Epithelial cell of proximal tubule (primary cell): ENCODE measurements around the gene SPATA25. TPM values are rescaled to one million over a fixed set of nuclear protein-coding genes. Genes with fewer than 3 reads are reported as not detected.

Experiments
- DNase-seq: peaks from one replicate; pipeline ENCODE4 v3.0.0-alpha.2; 2011; ENCODE audit warnings: low read depth
- H3K4me3 ChIP-seq: 2 replicates; pipeline ENCODE4 v1.5.1; 2011; ENCODE audit warnings: low read depth, mild to moderate bottlenecking, low read length
- CTCF ChIP-seq: conservative IDR thresholded peaks from 2 replicates; pipeline ENCODE4 v1.5.1; 2012; ENCODE audit warnings: low read depth, mild to moderate bottlenecking, low read length
- total RNA-seq: library from RNA; depleted of rRNA; stranded (reverse); fragments of >200 nt; gene quantifications from 2 replicates; pipeline ENCODE4 v1.2.3, GENCODE V29; 2015

The SPATA25 gene
- total RNA-seq, 1 donor from 2014 or later = not detected

- TF ChIP-seq CTCF = peak; percentile 53
- H3K4me3 ChIP-seq = peak overlapping the region; percentile 87
- no peak for DNase-seq
Observed at GRCh38 chr20:45892049-45892825, 4.8 kb upstream of the SPATA25 start.

- no peak for DNase-seq
- peak within 1 kb of the TSS; percentile 87 for H3K4me3 ChIP-seq
- TF ChIP-seq CTCF = no peak
Observed at GRCh38 chr20:45890985-45891983, 3.9 kb upstream of the SPATA25 start, which contains the start of the genes CTSA and NEURL2. TSS of gene CTSA (plus strand) at chr20:45891335. CDS start at chr20:45891569, 234 bp downstream. TSS of gene NEURL2 (minus strand) at chr20:45891208. CDS start at chr20:45890991, 217 bp downstream.

DNA sequence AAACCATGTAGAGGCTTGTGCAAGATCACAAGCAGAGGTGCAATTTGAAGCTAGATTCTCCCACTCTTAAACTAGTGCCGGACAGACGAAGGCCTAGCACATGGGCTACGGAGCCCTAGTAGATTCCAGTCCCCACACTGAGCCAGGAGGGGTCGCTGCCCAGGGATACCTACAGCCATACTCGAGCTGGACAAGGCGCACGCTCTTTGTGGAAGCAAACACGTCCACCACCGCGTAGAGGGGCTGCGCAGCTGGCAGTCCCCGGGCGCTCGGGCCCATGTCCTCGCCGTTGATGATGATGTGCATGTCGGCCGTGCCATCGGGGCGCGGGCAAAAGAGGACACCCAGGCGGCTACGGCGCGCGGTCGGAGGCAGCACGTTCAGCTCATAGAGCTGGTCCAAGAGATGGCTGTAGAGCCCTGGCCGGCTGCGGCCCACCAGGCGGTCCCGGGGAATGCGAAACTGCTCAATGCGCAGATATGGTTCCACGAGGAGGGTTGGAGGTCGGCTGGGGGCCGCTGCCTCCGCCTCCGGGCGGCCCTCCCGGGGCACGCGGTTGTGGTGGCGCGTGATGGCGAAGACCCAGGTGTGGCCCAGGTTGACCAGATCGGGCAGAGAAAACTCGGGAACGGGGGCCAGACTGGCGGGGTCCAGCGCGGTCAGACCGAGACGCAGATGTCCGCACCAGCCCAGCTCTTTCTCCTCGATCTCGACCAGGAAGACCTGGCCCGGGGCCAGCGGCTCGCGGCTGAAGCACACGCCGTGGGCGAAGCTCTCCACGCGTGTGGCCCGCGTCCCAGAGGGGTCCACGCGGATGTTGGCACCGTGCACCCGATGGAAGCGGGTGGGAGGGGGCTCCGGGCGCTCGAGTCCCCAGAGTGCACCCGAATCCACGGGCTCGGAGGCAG lies 2.9 kb upstream of the SPATA25 start:
- no peak for DNase-seq
- peak; percentile 71 for TF ChIP-seq CTCF
- H3K4me3 ChIP-seq = peak overlapping the region; percentile 87

DNA sequence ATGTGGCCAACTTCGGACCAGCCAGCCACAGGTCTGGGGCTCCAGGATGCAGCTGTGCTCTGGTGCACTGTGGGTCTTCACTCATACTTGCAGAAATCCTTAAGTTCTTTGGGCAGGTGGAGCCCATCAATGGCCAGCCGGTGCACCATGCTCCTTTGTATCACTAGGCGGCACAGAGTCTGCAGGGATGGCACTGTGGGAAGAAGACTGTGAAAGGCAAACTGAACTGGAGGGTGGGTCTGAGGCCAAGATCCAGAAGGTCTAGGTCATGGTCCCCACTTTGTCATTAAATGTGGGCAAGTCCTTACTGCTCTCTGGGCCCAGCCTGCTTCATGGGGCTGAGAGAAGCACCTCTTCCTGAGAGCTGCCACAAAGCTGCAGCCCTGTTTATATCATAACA lies 1.3 kb upstream of the SPATA25 start:
- H3K4me3 ChIP-seq = no peak overlapping the region
- TF ChIP-seq CTCF = no peak
- DNase-seq = no peak

- TF ChIP-seq CTCF = no peak
- no peak for DNase-seq
Observed at GRCh38 chr20:45886590-45887345, 654 bp downstream of the SPATA25 start.

More at GRCh38 chr20:45886590-45887345, 654 bp downstream of the SPATA25 start:
- no peak overlapping the region for H3K4me3 ChIP-seq
